Neural cell (in vitro differentiated cells): ENCODE results near the gene ATXN7L1. TPM values are rescaled to one million over a fixed set of nuclear protein-coding genes. Genes with fewer than 3 reads are reported as not detected.

Experiments
- H2AFZ ChIP-seq: fragments of 200-600, 300-800 bp; sonication (generic), shearing (Covaris generic); 2 replicates; pipeline ENCODE4 v1.6.0; 2014; ENCODE audit warnings: low read depth, mild to moderate bottlenecking, antibody characterized with exemption, low read length, moderate library complexity
- H3F3A ChIP-seq: fragments of 200-600 bp; shearing (Covaris generic); 2 replicates; pipeline ENCODE4 v1.6.1; 2016; ENCODE audit warnings: mild to moderate bottlenecking, moderate library complexity, mixed read lengths, antibody characterized with exemption, low read length; ENCODE audit not compliant: insufficient read depth, poor library complexity, severe bottlenecking
- H3K27ac ChIP-seq: fragments of 200-600, 300-800 bp; sonication (generic), shearing (Covaris generic); 2 replicates; pipeline ENCODE4 v1.5.1; 2014; ENCODE audit warnings: mild to moderate bottlenecking, low read length, moderate library complexity
- H3K27me3 ChIP-seq: fragments of 300-800, 200-600 bp; sonication (generic), shearing (Covaris generic); 2 replicates; pipeline ENCODE4 v1.6.0; 2014; ENCODE audit warnings: mild to moderate bottlenecking, low read depth, low read length, moderate library complexity; ENCODE audit not compliant: insufficient read depth
- H3K36me3 ChIP-seq: fragments of 300-800, 200-600 bp; sonication (generic), shearing (Covaris generic); 2 replicates; pipeline ENCODE4 v1.5.1; 2014; ENCODE audit warnings: mild to moderate bottlenecking, antibody characterized with exemption, low read length, moderate library complexity; ENCODE audit not compliant: insufficient read depth
- H3K4me2 ChIP-seq: fragments of 300-800, 200-600 bp; sonication (generic), shearing (Covaris generic); 2 replicates; pipeline ENCODE4 v1.6.0; 2014; ENCODE audit warnings: mild to moderate bottlenecking, low read length
- H3K4me3 ChIP-seq: fragments of 300-800, 200-600 bp; sonication (generic), shearing (Covaris generic); 2 replicates; pipeline ENCODE4 v1.5.1; 2014; ENCODE audit warnings: mild to moderate bottlenecking, low read length, moderate library complexity
- H3K79me2 ChIP-seq: fragments of 200-600 bp; shearing (Covaris generic); replicated peaks from 2 replicates; pipeline ENCODE4 v1.6.0; 2014; ENCODE audit warnings: mild to moderate bottlenecking, low read length, moderate library complexity; ENCODE audit not compliant: insufficient read depth
- H3K9ac ChIP-seq: fragments of 300-800, 200-600 bp; sonication (generic), shearing (Covaris generic); 2 replicates; pipeline ENCODE4 v1.6.1; 2016; ENCODE audit warnings: mild to moderate bottlenecking, low read length, mixed read lengths
- H3K9me2 ChIP-seq: fragments of 200-600 bp; shearing (Covaris generic); 2 replicates; pipeline ENCODE4 v1.6.1; 2016; ENCODE audit warnings: mild to moderate bottlenecking, low read length, mixed read lengths; ENCODE audit not compliant: insufficient read depth
- H3K9me3 ChIP-seq: fragments of 200-600, 300-800 bp; sonication (generic), shearing (Covaris generic); 2 replicates; pipeline ENCODE4 v1.6.1; 2016; ENCODE audit warnings: mild to moderate bottlenecking, mixed run types, low read length, moderate library complexity, mixed read lengths
- H4K20me1 ChIP-seq: fragments of 200-600 bp; shearing (Covaris generic); 2 replicates; pipeline ENCODE4 v1.6.1; 2016; ENCODE audit warnings: mild to moderate bottlenecking, mixed run types; ENCODE audit not compliant: insufficient read depth
- EP300 ChIP-seq: fragments of 450-650 bp; conservative IDR thresholded peaks from 2 replicates; pipeline ENCODE4 v1.6.1; 2014; ENCODE audit warnings: antibody characterized with exemption, mild to moderate bottlenecking, moderate library complexity; ENCODE audit not compliant: poor library complexity, severe bottlenecking
- EZH2 ChIP-seq: fragments of 200-600, 300-800 bp; shearing (Covaris generic), sonication (generic); IDR thresholded peaks from 2 replicates; pipeline ENCODE4 v1.6.1; 2014; ENCODE audit warnings: antibody characterized with exemption, low read length, borderline replicate concordance, mild to moderate bottlenecking; ENCODE audit not compliant: insufficient read depth, poor library complexity, severe bottlenecking
- MXI1 ChIP-seq: fragments of 450-650 bp; conservative IDR thresholded peaks from 2 replicates; pipeline ENCODE4 v1.6.1; 2014; ENCODE audit warnings: antibody characterized with exemption, mild to moderate bottlenecking; ENCODE audit not compliant: poor library complexity, severe bottlenecking
- POLR2AphosphoS5 ChIP-seq: IDR thresholded peaks from 2 replicates; pipeline ENCODE4 v1.6.1; 2012
- RAD21 ChIP-seq: fragments of 450-650 bp; conservative IDR thresholded peaks from 2 replicates; pipeline ENCODE4 v1.6.1; 2014; ENCODE audit warnings: antibody characterized with exemption, mild to moderate bottlenecking, moderate library complexity
- SMC3 ChIP-seq: fragments of 450-650 bp; conservative IDR thresholded peaks from 2 replicates; pipeline ENCODE4 v1.6.1; 2014; ENCODE audit warnings: antibody characterized with exemption, mild to moderate bottlenecking, moderate library complexity; ENCODE audit not compliant: poor library complexity
- TAF1 ChIP-seq: IDR thresholded peaks from 2 replicates; pipeline ENCODE4 v1.6.1; 2012; ENCODE audit warnings: low read depth
- polyA plus RNA-seq: library from polyadenylated mRNA; depleted of rRNA; stranded (reverse); fragments of >200 nt; gene quantifications from 2 replicates; pipeline ENCODE4 v1.2.3, GENCODE V29; 2014
- TF ChIP-seq, protein P1 (sequence below): IDR thresholded peaks from 2 replicates; pipeline ENCODE4 v1.6.1; 2012; ENCODE audit warnings: borderline replicate concordance
- TF ChIP-seq, protein P2 (sequence below): fragments of 450-650 bp; IDR thresholded peaks from 2 replicates; pipeline ENCODE4 v1.5.1; 2014; ENCODE audit warnings: antibody characterized with exemption, mild to moderate bottlenecking, moderate library complexity; ENCODE audit not compliant: poor library complexity, severe bottlenecking

Gene ATXN7L1
- polyA plus RNA-seq, 1 donor from 2014 or later = 4.3 TPM

GRCh38 chr7:105559926-105560325, 316.5 kb downstream of the ATXN7L1 start:
- no peak overlapping the region for H3K4me2 ChIP-seq
- no peak overlapping the region for H3K9ac ChIP-seq
- no peaks in the 10 kb centered on the region for H3F3A ChIP-seq
- no peaks in the 10 kb centered on the region for H4K20me1 ChIP-seq
- no peaks in the 10 kb centered on the region for H3K9me2 ChIP-seq
- no peaks in the 10 kb centered on the region for H3K9me3 ChIP-seq
- TF ChIP-seq, protein P1, sequence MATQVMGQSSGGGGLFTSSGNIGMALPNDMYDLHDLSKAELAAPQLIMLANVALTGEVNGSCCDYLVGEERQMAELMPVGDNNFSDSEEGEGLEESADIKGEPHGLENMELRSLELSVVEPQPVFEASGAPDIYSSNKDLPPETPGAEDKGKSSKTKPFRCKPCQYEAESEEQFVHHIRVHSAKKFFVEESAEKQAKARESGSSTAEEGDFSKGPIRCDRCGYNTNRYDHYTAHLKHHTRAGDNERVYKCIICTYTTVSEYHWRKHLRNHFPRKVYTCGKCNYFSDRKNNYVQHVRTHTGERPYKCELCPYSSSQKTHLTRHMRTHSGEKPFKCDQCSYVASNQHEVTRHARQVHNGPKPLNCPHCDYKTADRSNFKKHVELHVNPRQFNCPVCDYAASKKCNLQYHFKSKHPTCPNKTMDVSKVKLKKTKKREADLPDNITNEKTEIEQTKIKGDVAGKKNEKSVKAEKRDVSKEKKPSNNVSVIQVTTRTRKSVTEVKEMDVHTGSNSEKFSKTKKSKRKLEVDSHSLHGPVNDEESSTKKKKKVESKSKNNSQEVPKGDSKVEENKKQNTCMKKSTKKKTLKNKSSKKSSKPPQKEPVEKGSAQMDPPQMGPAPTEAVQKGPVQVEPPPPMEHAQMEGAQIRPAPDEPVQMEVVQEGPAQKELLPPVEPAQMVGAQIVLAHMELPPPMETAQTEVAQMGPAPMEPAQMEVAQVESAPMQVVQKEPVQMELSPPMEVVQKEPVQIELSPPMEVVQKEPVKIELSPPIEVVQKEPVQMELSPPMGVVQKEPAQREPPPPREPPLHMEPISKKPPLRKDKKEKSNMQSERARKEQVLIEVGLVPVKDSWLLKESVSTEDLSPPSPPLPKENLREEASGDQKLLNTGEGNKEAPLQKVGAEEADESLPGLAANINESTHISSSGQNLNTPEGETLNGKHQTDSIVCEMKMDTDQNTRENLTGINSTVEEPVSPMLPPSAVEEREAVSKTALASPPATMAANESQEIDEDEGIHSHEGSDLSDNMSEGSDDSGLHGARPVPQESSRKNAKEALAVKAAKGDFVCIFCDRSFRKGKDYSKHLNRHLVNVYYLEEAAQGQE = no peak
- no peak for TF ChIP-seq TAF1
- TF ChIP-seq, protein P2, sequence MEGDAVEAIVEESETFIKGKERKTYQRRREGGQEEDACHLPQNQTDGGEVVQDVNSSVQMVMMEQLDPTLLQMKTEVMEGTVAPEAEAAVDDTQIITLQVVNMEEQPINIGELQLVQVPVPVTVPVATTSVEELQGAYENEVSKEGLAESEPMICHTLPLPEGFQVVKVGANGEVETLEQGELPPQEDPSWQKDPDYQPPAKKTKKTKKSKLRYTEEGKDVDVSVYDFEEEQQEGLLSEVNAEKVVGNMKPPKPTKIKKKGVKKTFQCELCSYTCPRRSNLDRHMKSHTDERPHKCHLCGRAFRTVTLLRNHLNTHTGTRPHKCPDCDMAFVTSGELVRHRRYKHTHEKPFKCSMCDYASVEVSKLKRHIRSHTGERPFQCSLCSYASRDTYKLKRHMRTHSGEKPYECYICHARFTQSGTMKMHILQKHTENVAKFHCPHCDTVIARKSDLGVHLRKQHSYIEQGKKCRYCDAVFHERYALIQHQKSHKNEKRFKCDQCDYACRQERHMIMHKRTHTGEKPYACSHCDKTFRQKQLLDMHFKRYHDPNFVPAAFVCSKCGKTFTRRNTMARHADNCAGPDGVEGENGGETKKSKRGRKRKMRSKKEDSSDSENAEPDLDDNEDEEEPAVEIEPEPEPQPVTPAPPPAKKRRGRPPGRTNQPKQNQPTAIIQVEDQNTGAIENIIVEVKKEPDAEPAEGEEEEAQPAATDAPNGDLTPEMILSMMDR = no peak
- no peak for TF ChIP-seq MXI1
- no peak for TF ChIP-seq EZH2
- TF ChIP-seq SMC3 = no peak
- no peak for TF ChIP-seq EP300
- TF ChIP-seq POLR2AphosphoS5 = no peak
- TF ChIP-seq RAD21 = no peak
- no peaks in the 10 kb centered on the region for H3K27me3 ChIP-seq
- no peak overlapping the region for H3K27ac ChIP-seq
- H3K36me3 ChIP-seq = no peaks in the 10 kb centered on the region
- no peak overlapping the region for H3K4me3 ChIP-seq
- no peaks in the 10 kb centered on the region for H3K79me2 ChIP-seq
- H2AFZ ChIP-seq = no peak overlapping the region

Other genes with a start within 250 kb of the ATXN7L1 start
- gene CDHR3, start 86.7 kb upstream of the ATXN7L1 start, polyA plus RNA-seq = 1.6 and 2.9 TPM in 2 replicates
- 17.4 and 22.8 TPM in 2 replicates for gene SYPL1, start 235.7 kb upstream of the ATXN7L1 start, polyA plus RNA-seq